Mononuclear cell (primary cell): Measurements from ENCODE around the gene CRX. TPM values are rescaled to one million over a fixed set of nuclear protein-coding genes. Genes with fewer than 3 reads are reported as not detected.
"Not testable (repeated sequence)": the region's sequence is repeated elsewhere in the genome, so short reads cannot be mapped to it uniquely, and the experiment has no call there.

ENCODE experiments used
- H3K27me3 ChIP-seq: 2 replicates; pipeline ENCODE4 v1.6.0; 2011; ENCODE audit warnings: low read length, control low read depth; ENCODE audit not compliant: insufficient read depth
- H3K4me1 ChIP-seq: 2 replicates; pipeline ENCODE4 v1.5.1; 2011; ENCODE audit warnings: mild to moderate bottlenecking, low read length, control low read depth; ENCODE audit not compliant: insufficient read depth
- H3K4me3 ChIP-seq: 2 replicates; pipeline ENCODE4 v1.5.1; 2011; ENCODE audit warnings: mild to moderate bottlenecking, low read length, moderate library complexity
- H3K9me3 ChIP-seq: 2 replicates; pipeline ENCODE4 v1.5.1; 2011; ENCODE audit warnings: low read depth, mild to moderate bottlenecking, control low read depth, low read length
- total RNA-seq: library from RNA; depleted of rRNA; stranded (reverse); fragments of >200 nt; gene quantifications from one replicate; pipeline ENCODE4 v1.2.3, GENCODE V29; 2012

Gene CRX
- total RNA-seq, 1 donor, result not detected

DNA sequence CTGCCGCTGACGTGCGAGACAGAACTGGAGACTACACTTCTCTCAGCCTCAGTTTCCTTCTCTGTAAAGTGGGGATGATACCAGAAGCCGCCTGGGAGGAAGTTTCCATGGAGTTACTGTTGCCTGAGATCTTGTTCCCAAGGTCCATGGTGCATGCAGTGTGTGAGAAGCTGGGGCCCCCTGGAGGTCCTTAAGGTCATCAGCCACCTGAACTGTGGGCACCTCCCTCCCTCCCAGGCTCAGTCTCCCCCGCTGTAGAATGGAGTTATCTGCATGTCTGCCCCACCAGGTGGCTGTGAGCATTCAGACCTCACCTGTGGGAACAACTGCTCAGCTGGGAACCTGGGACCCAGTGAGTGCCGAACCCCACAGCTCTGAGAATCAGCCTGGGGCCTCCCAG, 2.7 kb downstream of the CRX start:
- Histone ChIP-seq H3K4me1 (no peaks in the 10 kb centered on the region), H3K9me3 (no peaks in the 10 kb centered on the region)

DNA sequence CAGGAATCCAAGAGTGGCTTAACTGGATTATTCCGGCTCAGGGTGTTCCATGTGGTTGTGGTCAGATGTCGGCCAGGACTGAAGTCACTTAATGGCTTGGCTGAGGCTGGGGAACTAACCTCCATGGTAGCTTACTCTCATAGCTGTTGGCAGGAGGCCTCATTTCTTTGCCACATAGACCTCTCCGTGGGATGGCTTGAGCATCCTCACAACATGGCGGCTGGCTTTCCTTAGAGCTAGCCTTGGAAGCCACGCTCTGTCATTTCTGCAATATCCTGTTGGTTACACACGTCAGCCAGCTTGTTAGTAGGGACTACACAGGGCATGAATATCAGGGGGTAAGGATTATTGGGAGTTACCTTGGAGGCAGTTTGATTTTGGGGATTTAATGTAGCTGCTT, 5.1 kb downstream of the CRX start:
- Histone ChIP-seq H3K4me3 (no peak overlapping the region), H3K4me1 (no peaks in the 10 kb centered on the region), H3K9me3 (no peaks in the 10 kb centered on the region), H3K27me3 (no peaks in the 10 kb centered on the region)

More for the DNA sequence above, 2.7 kb downstream of the CRX start:
- H3K27me3 ChIP-seq, result no peaks in the 10 kb centered on the region
- H3K4me3 ChIP-seq, result no peak overlapping the region

DNA sequence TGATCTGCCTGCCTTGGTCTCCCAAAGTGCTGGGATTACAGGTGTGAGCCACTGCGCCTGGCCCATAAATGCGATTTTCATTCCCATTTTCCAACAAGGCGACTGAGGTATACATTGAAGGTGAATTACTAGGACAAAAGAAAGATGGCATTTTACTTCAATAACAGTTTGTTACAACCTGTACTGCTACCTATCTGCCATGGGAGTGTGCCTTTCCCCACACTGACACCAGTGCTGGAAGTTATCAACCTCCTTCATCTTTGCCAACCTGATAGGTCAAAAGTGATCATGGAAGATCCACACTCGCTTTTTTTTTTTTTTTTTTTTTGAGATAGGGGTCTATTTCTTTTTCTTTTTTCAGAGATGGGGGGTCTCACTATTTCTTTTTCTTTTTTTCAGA, 11.0 kb downstream of the CRX start:
- Histone ChIP-seq H3K9me3 (no peaks in the 10 kb centered on the region), H3K4me1 (no peaks in the 10 kb centered on the region), H3K4me3 (no peak overlapping the region), H3K27me3 (no peaks in the 10 kb centered on the region)

DNA sequence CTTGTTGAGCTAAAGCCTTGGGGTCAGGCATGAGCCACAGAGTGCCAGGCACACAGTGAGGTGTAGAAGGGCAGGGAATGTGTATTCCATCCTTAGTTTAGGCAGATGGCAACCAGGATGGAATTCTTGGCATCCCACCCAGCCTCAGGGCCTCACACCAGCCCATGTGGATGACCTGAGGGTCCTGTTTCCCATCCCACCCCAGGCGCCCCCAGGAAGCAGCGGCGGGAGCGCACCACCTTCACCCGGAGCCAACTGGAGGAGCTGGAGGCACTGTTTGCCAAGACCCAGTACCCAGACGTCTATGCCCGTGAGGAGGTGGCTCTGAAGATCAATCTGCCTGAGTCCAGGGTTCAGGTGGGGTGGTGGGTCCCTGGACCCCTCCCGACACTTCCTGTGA, 14.3 kb downstream of the CRX start:
- H3K27me3 ChIP-seq, result no peaks in the 10 kb centered on the region
- H3K4me1 ChIP-seq, result no peaks in the 10 kb centered on the region
- H3K9me3 ChIP-seq, result no peaks in the 10 kb centered on the region
- H3K4me3 ChIP-seq, result no peak overlapping the region

DNA sequence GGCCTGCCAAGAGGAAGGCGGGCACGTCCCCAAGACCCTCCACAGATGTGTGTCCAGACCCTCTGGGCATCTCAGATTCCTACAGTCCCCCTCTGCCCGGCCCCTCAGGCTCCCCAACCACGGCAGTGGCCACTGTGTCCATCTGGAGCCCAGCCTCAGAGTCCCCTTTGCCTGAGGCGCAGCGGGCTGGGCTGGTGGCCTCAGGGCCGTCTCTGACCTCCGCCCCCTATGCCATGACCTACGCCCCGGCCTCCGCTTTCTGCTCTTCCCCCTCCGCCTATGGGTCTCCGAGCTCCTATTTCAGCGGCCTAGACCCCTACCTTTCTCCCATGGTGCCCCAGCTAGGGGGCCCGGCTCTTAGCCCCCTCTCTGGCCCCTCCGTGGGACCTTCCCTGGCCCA, 17.7 kb downstream of the CRX start:
- Histone ChIP-seq H3K4me3 (no peak overlapping the region), H3K4me1 (no peaks in the 10 kb centered on the region), H3K9me3 (no peaks in the 10 kb centered on the region), H3K27me3 (no peaks in the 10 kb centered on the region)

DNA sequence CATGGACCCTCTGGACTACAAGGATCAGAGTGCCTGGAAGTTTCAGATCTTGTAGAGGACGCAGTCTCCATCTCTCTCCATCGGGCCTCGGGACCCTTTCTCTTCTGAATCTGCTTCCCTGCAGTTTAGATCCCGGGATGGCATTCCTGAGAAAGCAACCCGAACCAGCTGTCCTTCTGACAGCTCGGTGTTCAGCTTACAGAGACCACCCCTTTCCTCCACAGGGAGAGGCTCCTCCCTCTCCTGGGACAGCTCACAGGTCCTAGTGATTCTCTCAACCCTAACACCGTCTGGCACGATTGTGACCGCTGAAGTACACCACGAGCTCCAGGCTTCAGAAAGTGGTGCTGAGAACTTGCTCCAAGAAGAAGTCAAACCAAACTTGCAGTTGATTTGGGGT, 18.2 kb downstream of the CRX start:
- Histone ChIP-seq H3K9me3 (no peaks in the 10 kb centered on the region), H3K4me3 (no peak overlapping the region), H3K4me1 (no peaks in the 10 kb centered on the region), H3K27me3 (no peaks in the 10 kb centered on the region)

DNA sequence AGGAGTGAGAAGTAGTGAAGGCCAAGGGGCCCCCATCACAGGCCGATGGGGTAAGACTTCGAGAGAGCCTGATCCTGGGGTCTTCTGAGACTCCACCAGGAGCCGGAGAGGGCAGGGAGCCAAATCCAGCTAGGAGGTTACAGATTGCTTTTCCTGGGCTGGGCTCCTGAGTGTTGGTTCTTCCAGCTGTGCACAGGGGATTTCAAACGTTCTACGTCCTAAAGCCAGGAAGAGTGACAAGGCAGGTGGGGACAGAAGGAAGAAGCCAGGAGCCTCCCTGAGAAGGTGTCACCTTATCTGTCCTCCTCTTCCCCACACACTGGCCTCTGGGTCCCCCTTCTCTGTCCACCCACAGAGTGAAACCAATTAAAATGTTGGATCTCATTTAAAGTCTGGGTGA, 21.2 kb downstream of the CRX start:
- H3K9me3 ChIP-seq, result no peaks in the 10 kb centered on the region
- H3K27me3 ChIP-seq, result no peaks in the 10 kb centered on the region
- H3K4me3 ChIP-seq, result no peak overlapping the region
- H3K4me1 ChIP-seq, result no peaks in the 10 kb centered on the region

DNA sequence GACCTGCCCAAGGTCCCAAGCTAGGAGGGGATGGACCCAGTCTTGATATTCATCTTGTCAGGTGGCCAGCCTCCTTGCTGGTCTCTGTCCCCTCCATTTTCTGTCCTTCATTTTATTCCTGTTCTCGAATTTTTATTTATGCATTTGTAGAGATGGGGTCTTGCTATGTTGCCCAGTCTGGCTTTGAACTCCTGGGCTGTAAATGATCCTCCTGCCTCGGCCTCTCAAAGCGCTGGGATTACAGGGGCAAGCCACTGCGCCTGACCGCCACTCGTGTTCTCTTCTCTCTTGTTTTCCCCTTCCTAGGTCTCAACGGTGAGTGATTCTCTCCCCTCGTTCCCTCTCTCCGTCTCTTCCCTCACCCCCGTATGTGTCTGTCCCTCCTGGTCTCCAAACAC, 26.7 kb downstream of the CRX start:
- no peaks in the 10 kb centered on the region for H3K9me3 ChIP-seq
- peaks cover 11% of the 10 kb centered on the region for H3K27me3 ChIP-seq
- no peaks in the 10 kb centered on the region for H3K4me1 ChIP-seq
- H3K4me3 ChIP-seq, result no peak overlapping the region

DNA sequence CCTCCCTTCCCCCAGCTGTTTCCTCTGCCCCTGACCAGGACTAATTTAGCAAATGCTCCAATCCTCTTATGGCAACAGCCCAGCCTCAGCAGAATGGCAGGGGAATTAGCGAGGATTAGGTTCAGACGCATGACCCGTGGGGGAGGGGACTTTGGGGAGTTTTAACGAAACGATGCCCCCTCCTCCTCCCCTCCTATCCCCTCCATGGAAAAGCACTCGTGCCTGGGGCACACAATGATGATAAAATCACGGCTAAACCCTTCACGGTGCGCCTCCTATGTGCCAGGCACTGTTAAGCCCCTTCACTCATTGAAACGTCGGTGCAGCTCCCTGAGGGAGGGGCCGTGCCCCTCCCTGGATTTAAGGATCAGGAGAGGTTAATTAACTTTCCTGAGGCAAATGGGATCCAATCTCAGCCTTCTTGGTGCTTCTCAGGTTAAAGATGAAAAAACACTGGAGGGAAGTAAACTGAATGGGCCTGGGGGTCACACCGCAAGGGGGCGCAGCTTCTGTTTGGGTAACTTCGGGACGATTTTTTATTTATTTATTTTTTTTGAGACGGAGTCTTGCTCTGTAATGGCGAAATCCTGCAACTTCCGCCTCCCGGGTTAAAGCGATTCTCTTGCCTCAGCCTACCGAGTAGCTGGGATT, 27.2 kb downstream of the CRX start:
- Histone ChIP-seq H3K4me3 (no peak overlapping the region), H3K4me1 (no peaks in the 10 kb centered on the region), H3K27me3 (peaks cover 11% of the 10 kb centered on the region), H3K9me3 (no peaks in the 10 kb centered on the region)

DNA sequence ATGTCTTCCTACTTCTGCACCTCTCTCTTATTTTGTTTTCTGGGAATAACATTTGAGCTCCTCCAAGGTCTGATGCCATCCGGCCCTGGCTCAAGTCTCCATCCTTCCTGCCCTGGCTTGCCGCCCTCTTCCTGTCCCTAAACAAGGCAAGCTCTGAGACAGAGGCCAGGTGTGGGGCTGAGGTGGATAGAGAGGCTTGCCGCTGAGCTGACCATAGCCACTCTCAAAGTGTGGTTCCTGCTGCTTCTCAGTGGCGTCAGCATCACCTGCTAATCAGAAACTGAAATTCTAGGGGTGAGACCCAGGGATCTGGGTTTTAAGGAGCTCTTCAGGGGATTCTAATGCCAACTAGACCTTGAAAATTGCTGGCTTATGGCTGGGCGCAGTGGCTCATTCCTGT, 31.3 kb downstream of the CRX start:
- H3K9me3 ChIP-seq, result no peaks in the 10 kb centered on the region
- peaks cover 11% of the 10 kb centered on the region for H3K27me3 ChIP-seq
- H3K4me1 ChIP-seq, result no peaks in the 10 kb centered on the region
- no peak overlapping the region for H3K4me3 ChIP-seq

DNA sequence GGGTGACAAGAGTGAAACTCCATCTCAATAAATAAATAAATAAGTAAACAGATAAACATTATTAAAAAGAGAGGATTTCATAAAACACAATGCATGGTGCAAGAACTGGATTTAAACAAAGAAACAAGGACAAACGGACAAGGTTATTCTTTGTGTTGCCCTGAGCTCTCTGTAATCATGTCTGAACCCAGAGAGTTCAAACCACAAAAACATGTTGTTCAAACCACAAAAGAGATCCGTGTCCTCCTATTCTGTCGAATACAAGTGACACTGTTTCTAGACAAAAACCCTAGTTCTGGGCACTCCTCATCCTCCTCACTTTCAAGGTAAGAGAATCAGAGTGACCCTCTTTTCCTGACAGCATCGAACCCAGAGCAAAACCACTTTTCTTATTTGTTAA, 32.7 kb downstream of the CRX start:
- Histone ChIP-seq H3K4me1 (no peaks in the 10 kb centered on the region), H3K4me3 (no peak overlapping the region), H3K9me3 (no peaks in the 10 kb centered on the region), H3K27me3 (peaks cover 6% of the 10 kb centered on the region)

DNA sequence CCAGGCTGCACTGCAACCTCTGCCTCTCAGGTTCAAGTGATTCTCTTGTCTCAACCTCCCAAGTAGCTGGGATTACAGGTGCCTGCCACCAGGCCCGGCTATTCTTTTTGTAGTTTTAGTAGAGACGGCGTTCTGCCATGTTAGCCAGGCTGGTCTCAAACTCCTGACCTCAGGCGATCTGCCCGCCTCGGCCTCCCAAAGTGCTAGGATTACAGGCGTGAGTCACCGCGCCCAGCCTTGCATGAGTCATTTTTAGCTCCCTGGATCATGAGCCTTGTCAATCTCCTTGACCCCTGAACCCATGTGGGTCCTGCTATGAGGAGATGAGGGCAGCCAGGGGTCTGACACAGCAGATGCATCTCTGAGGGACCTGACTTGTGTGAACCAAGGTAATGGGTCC, 36.5 kb downstream of the CRX start:
- H3K27me3 ChIP-seq, H3K4me3 ChIP-seq, H3K4me1 ChIP-seq, H3K9me3 ChIP-seq: not testable (repeated sequence)

DNA sequence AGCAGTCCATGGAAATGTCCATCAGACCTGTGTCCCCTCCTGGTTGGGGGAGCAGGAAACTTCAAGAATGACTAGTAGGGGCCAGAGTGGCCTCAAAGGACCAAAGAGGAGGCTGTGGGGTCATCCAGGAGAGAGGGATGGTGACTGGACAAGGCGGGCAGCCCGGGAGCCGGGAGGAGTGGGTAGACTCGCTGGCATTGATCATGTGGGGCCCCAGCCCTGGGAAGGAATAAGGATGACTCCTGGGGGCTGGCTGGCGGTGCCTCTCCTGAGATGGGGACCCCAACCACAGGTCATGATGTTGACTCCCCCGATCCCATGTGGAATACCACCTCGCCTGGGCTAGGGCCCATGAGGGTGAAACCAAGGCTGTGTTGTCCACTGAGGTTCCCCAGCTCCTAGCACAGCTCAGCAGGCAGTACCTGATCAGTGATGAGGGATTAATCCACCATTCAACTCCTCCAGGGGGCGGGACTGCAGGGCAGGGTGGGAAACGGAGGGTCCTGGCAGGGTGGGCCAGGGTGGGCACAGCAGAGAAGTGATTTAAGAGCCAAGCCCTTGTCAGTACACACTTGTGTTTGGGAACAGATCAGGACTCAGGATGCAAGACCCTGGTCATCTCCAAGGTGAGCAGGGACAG, 37.0 kb downstream of the CRX start, which contains the start of gene TPRX2:
Gene TPRX2 (plus strand): TSS at position 590 of the 640 bp plus-strand sequence. CDS start 12 bp downstream, at position 602.
- not testable (repeated sequence) for H3K4me1 ChIP-seq, H3K4me3 ChIP-seq, H3K9me3 ChIP-seq, H3K27me3 ChIP-seq

DNA sequence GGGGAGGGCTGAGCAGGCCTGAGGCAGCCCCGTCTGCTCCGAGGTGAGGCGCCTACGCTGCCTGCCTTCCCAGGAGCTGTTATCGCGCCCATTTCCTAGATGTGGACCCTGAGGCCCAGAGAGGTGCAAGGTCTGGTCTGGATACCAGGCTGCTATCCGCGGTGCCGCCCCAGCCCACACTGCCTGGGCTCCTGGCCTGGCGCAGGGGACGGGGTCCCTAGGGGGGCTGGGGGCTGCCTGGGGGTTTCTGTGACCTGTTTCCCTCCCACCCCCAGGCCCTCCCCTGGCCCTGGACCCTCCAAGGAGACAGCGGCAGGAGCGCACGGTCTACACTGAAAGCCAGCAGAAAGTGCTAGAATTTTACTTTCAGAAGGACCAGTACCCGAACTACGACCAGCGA, 38.1 kb downstream of the CRX start:
- H3K9me3 ChIP-seq, H3K4me1 ChIP-seq, H3K4me3 ChIP-seq, H3K27me3 ChIP-seq: not testable (repeated sequence)

DNA sequence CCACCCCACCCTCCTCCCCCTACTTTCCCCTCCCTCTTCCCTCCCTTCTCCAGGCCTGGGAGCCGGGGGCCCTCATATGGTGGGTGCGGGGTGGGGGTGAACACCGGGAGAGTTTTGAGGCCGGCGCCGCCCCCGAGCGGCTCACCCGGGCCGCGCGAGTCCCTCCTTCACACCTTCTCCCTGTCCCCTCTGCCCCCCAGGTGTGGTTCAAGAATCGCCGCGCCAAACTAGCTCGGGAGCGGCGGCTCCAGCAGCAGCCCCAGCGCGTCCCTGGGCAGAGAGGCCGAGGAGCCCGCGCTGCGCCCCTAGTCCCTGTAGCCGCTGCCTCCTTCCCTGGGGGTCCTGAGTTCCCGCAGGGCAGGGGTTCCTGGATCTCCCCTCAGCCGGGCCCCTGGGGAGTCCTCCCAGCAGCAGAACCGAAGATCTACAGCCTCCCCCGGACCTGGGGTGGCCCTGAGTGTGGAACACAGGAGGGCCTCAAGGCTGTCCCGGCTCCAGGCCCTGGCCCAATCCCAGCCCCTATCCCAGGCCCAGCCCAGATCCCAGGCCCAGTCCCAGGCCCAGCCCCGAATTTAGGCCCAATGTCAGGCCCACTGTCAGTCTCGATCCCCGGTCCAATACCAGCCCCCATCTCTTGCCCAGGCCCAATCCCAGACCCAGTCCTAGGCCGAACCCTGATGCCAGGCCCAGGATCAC, 39.0 kb downstream of the CRX start:
- no peaks in the 10 kb centered on the region for H3K4me1 ChIP-seq
- no peaks in the 10 kb centered on the region for H3K9me3 ChIP-seq
- no peaks in the 10 kb centered on the region for H3K27me3 ChIP-seq
- no peak overlapping the region for H3K4me3 ChIP-seq

DNA sequence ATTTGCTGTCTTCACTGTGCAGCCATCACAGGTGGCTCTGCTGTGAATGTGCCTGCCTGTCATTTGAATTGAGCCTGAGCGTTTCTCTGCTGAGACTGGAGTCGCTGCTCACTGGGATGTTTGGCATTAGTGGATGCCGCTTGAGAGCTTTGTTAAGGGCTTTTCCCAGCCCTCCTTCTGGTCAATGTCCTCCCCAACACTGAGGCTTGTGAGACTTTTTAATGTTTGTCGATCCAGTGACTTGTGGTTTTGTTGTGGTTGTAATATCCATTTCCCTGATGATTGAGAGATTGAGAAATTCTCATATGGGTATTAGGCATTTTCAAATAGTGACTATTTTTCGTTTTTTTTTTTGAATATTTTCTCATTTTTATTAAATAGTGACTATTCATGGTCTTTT, 39.9 kb downstream of the CRX start:
- no peaks in the 10 kb centered on the region for H3K9me3 ChIP-seq
- H3K27me3 ChIP-seq, result no peaks in the 10 kb centered on the region
- no peaks in the 10 kb centered on the region for H3K4me1 ChIP-seq
- no peak overlapping the region for H3K4me3 ChIP-seq
